ENCODE data around the gene C18orf63.
"Not testable (repeated sequence)": the region's sequence is repeated elsewhere in the genome, so short reads cannot be mapped to it uniquely, and the experiment has no call there.

The C18orf63 gene

DNA sequence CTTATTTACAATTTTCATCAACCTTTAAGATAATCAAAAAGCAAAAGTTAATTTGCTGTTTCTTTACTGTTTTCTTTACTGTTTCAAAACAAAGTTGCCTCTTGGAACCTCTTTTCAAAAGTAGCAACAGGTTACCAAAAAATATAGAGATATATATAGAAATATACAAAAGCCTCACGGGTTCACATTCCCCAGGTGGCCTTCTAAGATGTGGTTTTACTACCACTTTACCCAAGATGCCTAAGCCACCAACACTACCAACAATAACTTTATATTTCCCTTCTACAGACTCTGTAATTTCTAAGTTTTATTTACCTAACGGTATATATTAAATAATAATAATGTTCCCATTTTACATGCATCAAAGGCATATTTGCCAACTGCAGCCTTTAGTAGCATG lies 28.8 kb upstream of the C18orf63 start:
- no peak for DNase-seq

DNA sequence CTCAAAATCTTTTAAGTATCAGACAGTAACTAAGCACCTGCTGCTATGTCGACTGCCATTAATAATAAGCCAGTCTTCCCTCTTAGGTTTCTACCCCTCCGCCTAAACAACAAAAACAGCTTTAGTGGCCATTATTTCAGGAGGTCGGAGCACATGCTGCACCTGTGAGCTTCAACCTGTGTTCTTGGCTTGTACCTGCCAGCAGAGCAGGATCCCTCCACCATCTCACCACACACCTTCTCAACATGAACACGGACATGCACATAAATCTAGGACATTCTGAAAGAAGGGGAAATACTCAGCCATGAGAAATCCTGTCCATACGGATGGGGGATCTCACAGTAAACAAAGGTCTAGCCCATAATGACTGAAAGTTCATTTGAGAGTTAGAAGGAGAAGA lies 27.6 kb upstream of the C18orf63 start:
- DNase-seq = no peak

DNA sequence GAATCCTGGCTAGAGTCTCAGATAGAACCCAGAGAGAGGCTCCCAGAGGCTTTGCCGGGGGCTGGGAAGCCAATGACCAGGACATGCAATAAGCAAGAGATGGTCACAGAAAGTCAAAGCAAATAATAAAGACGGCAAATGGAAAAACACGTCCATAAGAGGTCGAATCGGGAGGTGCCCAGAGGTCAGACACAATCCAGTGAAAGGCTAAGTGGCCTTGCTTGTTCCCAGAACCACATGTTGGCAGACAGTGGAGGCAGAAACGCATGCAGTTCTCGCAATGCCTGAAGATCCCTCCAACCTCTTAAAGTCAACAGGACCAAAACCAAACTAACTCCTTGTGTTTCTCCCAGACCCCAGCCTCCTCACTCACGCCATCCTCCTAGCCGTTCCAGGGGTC lies 26.9 kb upstream of the C18orf63 start:
- DNase-seq = no peak

DNA sequence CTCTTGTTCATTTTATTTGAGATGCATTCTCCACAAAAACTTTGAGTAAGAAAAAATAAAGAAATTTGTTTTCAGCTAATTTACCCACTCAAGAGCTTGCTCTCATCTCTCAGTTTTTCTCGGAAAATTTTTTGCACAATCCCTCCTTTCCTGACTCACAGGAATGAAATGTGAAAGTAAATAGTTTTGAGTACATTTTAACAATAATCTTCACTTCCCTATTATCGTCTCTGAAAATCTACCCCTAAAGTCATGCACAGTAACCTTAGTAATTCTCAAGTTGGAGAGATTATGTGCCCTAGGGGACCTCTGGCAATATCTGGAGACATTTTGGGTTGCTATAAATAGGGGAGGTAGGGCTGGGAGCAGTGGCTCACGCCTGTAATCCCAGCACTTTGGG lies 26.5 kb upstream of the C18orf63 start:
- DNase-seq = no peak

DNA sequence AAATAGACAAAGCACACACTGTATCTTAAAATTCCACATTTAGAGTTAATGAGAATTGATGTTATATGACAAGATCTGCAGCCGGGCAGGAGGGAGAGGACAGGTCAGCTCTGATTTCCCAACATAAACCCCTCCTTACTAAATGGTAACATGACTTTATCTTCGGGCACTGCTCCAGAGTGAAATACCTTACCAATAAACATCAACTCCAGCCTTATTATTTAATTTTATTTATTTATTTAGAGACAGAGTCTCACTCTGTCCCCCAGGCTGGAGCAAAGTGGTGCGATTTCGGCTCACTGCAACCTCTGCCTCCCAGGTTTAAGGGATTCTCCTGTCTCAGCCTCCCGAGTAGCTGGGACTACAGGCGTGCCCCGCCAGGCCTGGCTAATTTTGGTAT lies 25.6 kb upstream of the C18orf63 start:
- no peak for DNase-seq

DNA sequence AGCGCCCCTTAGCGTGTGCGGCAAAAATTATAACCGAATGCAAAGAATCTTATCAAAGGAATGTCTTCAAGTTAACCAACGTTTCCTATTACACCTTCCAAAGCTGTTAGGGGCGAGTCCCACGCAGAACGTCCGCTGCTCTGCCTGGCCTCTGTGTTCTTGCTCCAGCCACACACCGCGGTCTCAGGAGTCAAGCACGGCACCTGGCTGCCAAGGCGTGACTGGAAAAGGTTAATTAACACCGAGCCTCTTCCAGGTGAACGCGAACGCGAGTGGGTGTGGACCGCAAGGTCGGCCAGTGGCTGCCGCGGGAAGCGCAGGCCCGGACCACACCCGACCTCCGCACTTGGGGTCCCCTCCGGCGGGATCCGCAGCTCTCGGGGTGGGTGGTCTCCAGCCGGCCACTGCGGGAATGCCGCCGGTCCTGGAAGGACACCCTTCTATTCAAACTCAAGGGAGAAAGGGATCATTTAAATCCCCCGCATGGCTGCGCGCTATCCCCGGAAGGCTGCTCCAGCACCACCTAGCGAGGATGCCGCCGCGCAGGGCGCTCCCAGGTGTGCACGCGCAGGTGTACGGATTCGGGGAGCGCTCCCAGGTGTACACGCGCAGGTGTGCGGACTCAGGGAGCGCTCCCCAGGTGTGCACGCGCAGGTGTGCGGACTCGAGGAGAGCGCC lies 24.7 kb upstream of the C18orf63 start:
- peak; percentile 48 for DNase-seq

DNA sequence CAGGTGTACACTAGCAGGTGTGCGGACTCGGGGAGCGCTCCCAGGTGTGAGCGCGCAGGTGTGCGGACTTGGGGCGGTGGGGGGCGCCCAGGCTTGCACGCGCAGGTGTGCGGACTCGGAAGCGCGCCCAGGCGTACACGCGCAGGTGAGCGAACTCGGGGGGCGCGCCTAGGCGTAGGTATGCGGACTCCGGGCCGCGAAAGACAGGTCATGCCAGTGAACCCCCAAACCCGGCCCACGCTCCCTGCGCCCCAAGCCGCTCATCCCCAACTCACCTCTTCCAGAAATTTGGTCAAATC lies 24.2 kb upstream of the C18orf63 start:
- DNase-seq = no peak

DNA sequence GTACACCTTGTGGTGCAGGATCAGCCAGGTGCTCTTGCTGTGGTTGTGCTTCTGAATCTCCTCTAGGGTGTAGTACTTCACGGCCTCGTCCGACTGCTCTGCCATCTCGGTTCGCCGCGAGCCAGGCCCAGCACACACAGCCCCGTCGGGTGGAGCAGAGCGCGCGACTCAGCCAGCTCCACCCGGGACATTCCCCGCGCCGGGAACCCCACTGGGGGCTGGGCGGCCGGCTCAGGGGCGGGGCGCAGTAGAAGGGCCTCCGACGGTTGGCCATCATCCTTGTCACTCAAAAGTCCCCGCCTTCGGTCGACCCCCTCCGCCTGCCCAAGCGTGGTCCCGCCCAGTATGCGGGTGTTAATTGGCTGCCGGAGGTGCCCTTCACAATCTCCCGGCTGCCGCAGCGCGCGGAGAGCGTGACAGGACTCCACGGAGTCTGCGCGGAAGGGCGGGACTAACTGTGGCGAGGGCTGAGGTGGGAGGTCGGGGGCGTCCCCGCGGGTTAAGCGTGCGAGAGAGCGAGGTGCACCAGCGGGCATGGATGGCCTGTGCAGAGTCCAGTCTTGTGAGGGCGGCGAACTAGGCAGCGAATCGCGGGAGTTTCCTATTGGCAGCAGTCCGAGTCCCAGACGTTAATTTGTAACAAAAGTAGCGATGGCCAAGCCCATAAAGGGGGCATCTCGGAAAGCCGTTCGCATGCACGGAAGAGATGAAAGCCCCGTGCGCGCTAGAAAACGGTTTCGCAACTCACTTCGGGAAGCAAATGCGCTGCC lies 23.7 kb upstream of the C18orf63 start, which contains the start of gene CYB5A:
Gene CYB5A, minus strand, starts transcription at position 193 of the 770 bp plus-strand sequence. Its CDS starts 88 bp downstream, at position 105.
- peak; percentile 99 for DNase-seq

DNA sequence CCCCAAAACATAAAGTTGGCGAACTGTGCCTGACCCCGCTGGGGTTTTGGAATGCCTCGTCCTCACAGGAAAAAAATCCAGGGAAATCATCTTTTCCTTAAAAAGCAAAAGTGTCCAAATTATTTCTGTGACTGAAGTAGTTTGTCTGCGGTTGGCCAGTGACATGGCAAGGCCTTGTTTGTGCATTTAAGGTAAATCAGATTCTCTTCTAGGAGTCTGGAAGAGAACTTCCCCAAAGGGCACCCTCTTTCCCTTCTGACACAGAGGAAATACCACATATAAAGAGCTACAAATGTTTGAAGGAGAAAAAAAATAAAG lies 23.1 kb upstream of the C18orf63 start:
- DNase-seq = no peak

DNA sequence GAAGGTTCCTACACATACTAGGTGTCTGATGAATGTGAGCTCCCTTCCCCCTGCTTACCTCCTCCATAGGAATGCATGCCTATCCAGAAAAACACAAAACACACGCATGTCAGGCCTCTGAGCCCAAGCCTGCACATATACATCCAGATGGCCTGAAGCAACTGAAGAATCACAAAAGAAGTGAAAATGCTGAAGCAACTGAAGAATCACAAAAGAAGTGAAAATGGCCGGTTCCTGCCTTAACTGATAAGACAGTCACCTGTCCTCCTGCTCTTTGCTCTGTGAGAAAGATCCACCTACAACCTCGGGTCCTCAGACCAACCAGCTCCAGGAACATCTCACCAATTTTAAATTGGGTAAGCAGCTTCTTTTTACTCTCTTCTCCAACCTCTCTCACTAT lies 22.7 kb upstream of the C18orf63 start:
- not testable (repeated sequence) for DNase-seq

DNA sequence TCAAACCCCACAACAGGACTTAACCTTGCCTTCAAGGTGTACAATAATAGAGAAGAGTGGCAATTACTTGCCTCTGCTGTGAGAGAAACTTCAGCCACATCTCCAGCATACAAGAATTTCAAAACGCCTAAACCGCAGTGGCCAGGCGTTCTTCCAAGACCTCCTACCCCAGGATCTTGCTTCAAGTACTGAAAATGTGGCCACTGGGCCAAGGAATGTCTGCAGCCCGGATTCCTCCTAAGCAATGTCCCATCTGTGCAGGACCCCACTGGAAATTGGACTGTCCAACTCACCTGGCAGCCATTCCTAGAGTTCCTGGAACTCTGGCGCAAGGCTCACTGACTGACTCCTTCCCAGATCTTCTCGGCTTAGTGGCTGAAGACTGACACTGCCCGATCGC lies 21.1 kb upstream of the C18orf63 start:
- DNase-seq = no peak

DNA sequence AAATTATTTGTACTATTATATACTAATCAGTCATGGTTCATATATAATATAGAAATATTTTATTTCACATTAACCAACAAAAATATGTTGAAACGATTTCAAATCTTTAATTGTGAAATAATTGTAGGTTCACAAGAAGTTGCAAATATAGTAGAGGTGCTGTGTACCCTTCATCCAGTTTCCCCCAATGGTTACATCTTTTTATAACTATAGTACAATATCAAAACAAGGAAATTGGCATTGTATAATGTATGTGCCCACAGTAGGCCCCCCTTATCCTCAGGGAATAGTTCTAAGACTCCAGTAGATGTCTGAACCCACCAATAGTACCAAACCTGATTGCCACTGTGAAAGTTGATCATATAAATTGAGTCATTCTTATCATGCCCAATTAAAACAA lies 16.5 kb upstream of the C18orf63 start:
- no peak for DNase-seq

DNA sequence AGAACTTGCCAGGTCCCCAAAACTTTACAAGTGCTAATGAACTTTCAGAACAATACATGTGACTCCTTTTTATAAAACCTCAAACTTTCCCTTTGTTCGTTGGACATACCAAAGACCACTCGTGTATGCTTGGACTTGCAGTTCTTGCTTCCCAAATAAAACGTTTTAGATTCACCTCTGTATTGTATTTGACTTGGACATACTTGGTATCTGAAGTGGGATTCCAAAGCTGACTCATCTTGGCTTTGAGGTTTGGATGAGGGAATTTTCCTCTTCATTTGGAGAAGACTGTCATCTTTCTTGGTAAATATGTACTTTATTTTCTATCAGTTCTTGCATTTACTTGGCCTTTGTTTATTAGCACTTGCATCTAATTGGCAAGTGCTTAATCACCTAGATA lies 15.9 kb upstream of the C18orf63 start:
- DNase-seq = no peak

DNA sequence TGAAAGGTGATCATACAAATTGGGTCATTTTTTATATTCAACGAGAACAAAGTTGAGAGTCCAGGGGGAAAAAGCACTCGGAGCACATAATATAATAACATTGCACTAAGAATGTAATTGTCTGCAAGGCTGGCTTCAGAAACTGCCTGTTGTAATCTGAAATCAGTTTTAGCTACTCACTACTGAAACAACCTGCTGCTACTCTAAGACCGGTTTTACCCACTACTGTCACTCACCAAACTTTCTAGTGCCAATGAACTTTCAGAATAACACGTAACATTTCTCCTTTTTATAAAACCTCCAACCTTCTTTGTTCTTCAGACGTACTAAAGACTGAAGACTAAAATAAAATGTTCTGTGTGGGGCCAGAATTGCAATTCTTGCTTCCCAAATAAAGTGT lies 12.3 kb upstream of the C18orf63 start:
- no peak for DNase-seq

DNA sequence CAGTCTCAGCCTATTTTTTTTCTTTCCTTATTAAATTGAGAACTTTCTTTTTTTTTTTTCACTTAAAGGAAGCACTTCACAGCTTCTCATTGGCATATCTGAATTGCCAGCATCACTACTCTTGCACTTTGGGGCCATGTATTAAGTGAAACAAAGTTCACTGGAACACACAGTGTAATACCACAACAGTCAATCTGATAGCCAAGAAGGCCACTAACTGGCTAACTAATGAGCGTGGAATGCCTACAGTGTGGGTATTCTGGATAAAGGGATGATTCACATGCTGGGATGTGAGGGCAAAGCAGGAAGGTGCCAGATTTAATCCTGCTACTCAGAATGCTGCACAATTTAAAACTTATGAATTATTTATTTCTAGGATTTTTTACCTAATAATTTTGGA lies 11.7 kb upstream of the C18orf63 start:
- DNase-seq = no peak

DNA sequence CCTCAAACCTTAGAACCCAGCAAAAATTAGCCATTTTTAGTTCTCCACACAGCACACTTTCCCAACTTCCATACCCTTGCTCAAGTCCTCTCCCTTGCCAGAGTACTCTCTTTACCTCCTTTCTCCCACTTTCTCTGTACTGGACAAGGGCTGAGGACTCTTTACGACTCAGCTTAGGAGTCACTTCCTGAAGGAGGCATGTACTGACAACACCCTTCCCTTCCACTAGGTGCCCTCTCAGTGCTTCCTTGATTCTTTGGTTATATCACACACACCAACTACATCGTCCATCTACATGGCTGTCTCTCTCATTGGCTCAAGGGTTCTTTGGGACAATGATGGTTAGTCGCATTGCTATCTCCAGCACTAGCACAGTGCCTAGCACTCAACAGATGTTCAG lies 5.2 kb upstream of the C18orf63 start:
- DNase-seq = no peak

DNA sequence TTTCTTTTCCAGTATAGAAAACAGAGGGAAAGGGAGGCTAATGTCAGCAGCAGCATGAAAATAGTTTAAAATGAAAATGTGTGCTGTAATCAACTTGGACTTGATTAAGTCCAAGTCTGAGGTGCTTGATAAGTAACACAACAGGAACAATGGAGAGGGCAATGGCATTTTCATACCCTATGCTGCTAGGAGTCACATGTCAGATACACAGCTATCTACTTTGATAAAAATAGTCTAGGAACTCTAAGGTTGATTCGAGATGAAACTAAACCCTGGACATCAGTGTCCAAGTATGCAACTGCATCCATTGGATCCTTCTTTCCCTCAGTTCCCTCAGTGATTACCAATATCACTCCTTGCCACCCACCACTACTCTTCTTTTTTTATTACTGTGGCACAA lies 4.6 kb upstream of the C18orf63 start:
- no peak for DNase-seq

DNA sequence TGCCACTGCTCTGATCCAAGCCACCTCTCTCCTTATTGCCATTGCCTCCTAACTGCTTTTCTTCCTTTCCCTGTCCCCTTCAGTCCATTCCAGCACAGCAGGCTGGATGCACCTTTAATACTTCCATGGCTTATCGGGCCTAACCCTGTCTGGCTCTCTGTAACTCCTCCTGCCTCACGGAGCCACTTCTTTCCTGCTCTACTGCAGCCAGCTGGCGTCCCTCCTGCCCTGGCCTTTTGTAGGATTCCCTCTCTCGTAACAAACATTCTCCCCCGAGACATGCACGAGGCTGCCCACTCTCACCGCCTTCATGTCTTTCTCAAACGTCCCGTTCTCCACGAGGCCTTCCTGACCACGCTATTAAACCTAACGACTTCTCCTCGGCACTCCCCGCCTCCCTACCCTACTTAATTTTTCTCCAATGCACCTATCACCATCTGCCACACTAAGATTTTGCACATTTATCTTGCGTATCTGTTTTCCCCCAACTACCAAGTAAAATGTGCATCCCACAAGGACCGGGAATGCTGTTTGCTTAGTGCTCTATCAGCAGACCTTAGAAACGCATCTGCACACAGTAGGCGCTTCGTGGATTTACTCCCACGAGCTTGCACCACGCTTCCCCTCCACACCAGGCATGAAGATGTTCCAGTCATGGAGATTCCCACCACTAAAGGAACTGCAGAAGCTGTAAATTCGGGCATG lies 728 bp upstream of the C18orf63 start:
- no peak for DNase-seq

DNA sequence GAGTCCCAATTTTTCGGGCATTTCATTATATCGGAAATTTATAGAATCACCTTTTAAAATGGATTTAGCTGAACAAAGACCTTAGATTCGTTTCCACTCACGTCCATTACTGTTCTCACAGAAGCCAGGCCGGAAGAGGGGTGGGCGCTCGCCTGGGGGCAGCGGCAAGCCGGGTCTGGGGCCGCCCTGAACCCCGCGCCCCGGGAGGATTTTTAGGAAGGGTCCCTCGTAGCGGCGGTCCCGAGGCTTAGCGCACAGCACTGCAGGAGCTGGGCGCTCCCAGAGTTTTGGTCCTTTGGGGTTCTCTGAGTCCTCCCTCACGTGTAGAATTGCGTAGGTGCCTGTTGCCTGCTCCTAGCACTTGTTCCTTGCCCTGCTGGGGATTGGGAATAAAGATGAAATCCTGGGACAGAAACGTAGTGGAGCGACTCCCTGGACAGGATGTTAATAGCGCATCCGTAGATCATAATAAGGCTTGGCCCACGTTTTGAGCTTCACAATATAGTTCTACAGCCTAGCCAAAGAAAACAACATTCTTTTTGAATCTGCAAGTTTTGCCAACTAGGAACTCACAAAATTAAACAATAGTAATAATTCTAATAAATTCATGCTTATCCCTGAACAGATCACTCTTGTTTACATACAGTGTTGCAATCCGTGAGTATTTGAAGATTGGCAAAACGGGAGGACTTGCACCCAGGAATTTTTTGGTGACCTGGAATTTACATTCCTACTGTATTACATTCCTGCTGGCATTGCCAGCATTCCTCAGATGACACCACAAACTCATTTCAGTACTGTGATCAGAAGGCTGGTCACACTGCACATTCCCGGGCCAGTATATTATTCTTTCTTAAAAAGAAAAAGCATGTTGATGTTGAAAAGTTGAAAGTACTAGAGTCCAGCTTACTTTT lies 875 bp downstream of the C18orf63 start:
- no peak for DNase-seq

DNA sequence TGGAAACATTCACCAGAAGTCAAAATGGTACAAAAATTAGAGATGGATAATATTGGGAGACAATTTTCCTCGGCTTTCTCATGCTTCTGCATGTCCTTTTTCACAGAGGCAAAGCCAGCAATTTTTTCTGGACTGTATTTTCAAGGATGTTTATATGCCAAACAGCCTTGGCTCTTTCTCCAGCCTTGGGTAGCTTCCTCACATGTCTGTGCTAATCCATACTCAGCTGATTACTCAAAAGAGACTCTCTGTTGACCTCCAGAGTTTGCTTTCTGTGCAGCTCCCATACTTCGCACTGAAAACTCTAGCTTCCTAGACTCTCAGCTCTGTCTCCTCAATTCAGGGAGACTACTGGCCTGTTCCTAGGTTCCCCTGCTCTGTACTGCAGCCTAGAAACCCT lies 10.6 kb downstream of the C18orf63 start:
- no peak for DNase-seq

DNA sequence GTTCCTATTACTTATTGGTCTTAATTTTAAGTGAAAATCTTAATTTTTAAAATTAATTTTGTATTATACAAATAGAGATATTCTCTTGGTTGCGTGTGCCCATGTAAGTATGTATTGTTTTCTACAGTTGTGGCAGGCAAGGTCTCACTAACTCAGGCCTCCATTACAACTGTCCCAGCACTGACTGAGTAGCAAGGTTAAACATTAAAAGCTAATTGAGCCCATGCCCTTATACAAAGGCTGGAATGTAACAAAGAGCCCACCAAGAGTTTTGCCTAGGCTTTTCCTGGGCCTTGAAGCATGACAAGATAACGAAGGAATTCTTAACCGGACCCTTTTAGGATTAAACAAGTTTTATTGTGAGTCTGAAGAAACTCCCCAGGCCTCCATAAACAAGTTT lies 11.2 kb downstream of the C18orf63 start:
- DNase-seq = not testable (repeated sequence)

DNA sequence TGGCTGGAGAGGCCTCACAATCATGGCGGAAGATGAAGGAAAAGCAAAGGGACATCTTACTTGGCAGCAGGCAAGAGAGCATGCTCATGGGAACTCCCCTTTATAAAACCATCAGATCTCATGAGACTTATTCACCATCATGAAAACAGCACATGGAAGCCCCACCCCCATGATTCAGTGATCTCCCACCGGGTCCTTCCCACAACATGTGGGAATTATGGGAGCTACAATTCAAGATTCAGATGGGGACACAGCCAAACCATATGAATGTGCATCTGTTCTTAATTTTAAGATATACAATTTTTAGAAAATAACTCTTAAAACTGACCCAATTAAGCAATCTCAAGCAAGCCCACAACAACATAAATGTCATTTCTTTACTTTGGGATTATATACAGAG lies 12.6 kb downstream of the C18orf63 start:
- DNase-seq = no peak

DNA sequence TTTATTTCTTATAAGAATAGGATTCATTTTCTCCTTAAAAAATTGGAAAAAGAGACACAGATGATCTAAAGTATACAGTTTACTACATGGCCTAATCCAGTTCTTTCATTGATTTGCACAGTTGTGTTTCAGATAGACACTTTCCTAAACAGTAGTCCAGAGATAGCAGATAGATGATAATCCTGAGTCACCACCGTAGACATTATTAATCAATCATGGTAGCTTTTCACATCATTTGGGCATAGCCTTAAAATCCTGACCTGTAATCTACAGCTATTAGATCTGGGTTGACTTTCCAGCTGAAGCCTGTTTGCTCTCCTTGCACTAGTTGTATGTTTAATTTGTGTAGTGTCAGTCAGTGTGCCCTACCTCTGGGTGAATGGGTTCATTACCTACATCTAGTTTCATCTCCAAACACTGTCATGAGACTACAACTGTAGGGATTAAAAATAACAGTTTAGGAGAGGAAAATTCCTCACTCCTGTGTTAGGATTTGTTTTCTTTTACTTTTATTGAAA lies 14.1 kb downstream of the C18orf63 start:
- DNase-seq = no peak
